Glomerular endothelial cell (primary cell): ENCODE measurements around the gene CARD10. TPM values are rescaled to one million over a fixed set of nuclear protein-coding genes. Genes with fewer than 3 reads are reported as not detected.
"Not testable (repeated sequence)": the region's sequence is repeated elsewhere in the genome, so short reads cannot be mapped to it uniquely, and the experiment has no call there.

Source experiments
- DNase-seq: peaks from one replicate; pipeline ENCODE4 v3.0.0-alpha.2; 2011; ENCODE audit warnings: low read depth, low spot score; ENCODE audit errors: extremely low read depth
- total RNA-seq: library from RNA; depleted of rRNA; stranded (reverse); fragments of >200 nt; gene quantifications from 2 replicates; pipeline ENCODE4 v1.2.3, GENCODE V29; 2015

Gene CARD10
- total RNA-seq, 1 donor from 2014 or later = 37.7 TPM

DNA sequence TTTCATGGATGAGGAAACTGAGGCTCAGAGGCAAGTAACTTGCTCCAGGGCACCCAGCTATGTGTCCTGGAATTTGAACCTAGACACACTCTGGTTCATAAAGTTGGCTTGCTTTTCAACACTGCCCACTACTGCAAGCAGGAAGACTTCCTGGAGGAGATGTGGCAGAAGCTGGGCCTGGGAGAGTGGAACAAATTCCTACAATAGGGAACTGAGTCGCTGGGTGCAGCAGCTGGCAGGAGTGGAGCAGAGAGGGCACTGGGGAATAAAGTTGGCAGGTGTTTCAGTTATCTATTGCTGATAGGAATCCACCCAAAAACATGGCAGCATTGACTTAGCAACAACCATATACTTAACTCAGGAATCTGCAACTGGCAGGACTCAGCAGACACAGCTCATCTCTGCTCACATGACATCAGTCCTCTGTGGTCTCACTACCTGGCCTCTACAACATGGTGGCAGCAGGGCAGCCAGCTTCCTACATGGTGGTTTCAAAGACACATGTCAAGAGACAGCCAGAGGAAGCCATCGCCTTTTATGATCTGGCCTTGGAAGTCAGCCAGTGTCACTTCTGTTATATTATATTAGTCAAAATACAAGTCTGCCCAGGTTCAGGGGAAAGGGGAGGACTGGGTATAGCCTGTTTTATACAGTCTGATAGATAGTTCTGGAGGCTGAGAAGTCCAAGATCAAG lies 10.6 kb upstream of the CARD10 start:
- DNase-seq = no peak

GRCh38 chr22:37527952-37528351 lies 8.7 kb upstream of the CARD10 start:
- DNase-seq = not testable (repeated sequence)

DNA sequence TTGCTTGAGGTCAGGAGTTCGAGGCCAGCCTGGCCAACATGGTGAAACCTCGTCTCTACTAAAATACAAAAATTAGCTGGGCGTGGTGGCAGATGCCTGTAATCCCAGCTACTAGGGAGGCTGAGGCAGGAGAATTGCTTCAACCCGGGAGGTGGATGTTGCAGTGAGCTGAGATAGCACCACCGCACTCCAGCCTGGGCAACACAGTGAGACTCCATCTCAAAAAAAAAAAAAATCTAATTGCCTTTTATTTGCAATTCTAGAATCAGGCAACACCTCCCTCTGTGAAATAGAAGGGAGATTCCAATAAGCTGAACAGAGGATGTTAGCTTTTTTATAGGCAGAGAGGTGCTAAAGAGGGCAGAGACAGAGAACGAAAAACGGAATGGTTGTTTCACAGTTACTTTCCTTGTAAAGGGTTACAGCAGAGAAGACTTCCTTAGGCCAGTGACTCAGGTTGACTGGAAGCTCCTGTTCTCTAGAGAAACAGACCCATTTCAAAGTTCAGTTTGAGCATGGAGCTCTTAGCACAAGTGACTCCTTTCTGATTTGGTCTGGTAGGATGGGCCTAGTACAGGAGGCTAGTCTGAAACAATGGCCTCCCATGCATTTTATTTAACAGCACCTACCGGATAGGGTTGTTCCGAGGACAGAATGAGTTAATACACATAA lies 8.0 kb upstream of the CARD10 start:
- not testable (repeated sequence) for DNase-seq

- DNase-seq = no peak
Observed at GRCh38 chr22:37526376-37526775, 7.2 kb upstream of the CARD10 start.

- no peak for DNase-seq
Observed at GRCh38 chr22:37525746-37526350, 6.6 kb upstream of the CARD10 start.

DNA sequence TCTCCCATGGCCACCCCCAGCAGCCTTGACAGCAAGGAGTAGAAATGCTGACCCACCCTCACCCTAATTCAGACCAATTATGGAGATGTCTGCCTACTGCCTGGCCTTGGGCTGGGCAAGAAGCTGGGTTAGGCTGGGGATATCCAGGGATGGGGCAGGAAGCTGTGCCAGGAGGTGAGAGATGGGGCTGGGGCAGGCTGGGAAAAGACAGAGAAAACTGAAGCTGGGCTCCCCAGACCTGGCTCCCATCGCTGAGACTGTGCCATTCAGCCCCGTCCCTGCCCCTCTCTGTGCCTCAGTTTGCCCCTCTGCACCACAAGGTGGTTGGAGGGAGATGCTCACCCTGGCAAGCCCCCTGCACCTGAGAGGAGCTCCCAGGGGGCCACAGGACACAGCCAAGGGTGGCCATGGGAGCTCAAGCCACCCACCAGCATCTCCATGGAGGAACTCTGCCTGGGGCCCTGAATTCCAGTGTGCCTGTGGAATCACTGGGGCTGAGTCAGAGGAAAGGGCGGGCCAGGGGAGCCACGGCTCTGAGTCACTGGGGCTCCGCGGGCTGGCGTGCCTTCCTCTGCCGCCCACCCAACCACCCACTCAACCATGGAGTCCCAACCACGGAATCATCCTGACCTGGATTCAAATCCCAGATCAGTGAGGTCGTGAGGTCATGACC lies 6.0 kb upstream of the CARD10 start:
- no peak for DNase-seq

- DNase-seq = no peak
Observed at GRCh38 chr22:37522482-37522881, 3.3 kb upstream of the CARD10 start.

GRCh38 chr22:37521236-37521739 lies 2.1 kb upstream of the CARD10 start:
- DNase-seq = no peak

DNA sequence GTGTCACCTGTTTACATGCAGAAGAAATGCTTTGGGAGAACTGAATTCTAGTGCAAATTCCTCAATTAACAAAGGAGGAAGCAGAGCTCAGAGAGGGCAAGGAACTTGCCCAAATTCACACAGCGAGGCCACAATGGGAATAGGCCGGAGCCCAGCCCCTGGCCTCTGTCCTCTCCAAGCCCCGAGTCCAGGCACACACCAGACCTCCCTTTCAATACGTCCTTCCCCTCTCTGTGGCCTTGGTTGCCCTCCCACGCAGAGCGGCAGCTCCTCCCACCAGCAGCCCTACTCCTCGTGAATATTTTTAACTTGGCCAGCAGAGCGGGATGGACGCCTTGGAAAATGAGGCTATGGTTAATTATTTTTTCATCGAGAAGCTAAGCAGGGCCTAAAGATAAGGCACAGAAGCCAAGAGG lies 1.6 kb upstream of the CARD10 start:
- no peak for DNase-seq

GRCh38 chr22:37518509-37519267 lies 527 bp downstream of the CARD10 start:
- DNase-seq = no peak

DNA sequence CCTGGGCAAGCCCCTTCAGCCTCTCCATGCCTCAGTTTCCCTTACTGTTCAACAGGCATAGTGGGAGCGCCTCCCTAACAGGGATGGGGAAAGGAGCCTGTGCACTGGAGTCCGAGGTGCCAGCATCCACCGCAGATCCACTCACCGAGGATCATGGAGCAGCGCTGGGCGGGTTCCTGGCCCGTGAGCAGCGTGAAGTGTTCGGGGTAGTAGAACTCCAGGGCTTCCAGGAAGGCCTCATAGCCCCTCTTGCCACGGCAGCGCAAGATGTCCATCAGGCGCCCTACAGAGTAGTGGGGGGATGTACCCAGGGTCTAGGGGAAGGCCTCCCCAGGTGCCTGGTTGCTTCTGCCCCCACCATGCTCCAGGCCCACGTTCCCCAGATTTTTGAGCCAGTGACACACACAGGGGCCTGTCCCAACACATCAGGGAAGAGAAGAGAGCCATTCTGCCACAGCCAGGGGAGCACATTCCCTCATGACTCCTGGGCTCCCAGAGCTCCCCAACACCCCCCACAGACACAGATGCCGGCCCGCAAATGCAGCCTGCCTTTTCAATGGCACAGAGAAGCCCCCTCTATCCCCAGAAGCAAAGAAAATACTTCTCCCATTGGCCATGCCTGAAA lies 1.3 kb downstream of the CARD10 start:
- DNase-seq = no peak

- no peak for DNase-seq
Observed at GRCh38 chr22:37516456-37516855, 2.8 kb downstream of the CARD10 start.

DNA sequence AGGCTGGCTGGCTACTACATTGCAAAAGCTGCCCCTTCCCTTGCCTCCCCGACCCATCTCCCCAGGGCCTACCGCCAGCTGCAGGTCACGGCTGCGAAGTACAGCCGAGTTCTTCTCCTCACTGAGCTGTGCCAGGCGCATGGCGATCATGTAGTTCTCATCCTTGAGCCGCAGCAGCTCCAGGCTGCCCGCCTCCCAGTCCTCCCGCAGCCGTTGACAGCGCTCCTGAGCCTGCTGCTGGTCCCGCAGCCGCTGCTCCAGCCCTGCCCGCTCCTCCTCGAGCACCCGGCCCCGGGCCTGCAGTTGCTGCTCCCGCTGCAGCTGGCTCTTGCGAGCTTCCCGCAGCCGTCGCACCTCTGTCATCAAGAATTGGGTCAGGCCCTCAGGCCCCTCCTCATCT lies 3.3 kb downstream of the CARD10 start:
- DNase-seq = no peak

- no peak for DNase-seq
Observed at GRCh38 chr22:37514526-37515051, 4.6 kb downstream of the CARD10 start.

DNA sequence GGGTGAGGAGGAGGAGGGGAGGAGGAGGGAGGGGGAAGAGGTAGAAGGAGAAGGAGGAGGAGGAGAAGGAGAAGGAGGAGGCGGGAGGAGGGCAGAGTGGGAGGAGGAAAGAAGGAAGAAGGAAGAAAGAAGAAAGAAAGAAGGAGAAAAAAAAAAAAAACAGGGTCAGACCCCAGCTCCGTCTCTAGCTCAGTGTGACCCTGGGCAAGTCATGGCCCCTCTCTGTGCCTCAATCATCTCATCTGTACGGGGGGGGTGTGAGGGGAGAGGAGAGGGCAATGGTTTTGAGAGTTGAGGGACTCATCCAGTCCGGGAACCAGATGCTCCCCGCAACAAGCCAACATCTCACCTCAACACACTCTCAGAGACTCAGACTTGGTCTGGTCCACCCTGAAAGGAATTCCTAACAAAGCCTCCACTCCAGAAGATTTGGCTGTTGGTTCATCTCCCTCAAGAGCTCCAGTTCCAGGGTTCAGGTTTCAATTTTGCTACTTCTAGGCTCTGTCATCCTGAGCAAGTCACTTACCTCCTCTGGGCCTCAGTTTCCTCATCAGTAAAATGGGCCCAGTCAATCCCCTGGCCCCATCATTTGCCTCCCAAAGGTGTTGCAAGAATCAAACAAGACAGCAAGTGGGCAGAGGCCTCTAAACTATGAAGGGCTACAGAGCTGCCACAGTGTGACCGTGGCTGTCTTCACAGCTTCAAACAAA lies 7.7 kb downstream of the CARD10 start:
- no peak for DNase-seq

- no peak for DNase-seq
Observed at GRCh38 chr22:37510091-37510490, 9.1 kb downstream of the CARD10 start.

- no peak for DNase-seq
Observed at GRCh38 chr22:37509059-37509860, 10.0 kb downstream of the CARD10 start.

GRCh38 chr22:37508431-37508992 lies 10.7 kb downstream of the CARD10 start:
- DNase-seq = no peak
